ENCODE results near the gene GPNMB.

GRCh38 chr7:23247603-23248335 is 1.2 kb downstream of the GPNMB start:
- TF ChIP-seq ZBTB11 (tag by site-specific recombination; conservative IDR thresholded peaks at IDR 0.05; ENCODE audit: low read depth) (no peak), ZNF366 (tag by site-specific recombination; conservative IDR thresholded peaks at IDR 0.05) (no peak), ZNF423 (tag by site-specific recombination; IDR thresholded peaks at IDR 0.05) (no peak), ZNF624 (tag by site-specific recombination; IDR thresholded peaks at IDR 0.05) (no peak), ZNF341 (tag by site-specific recombination; IDR thresholded peaks at IDR 0.05; ENCODE audit: low read depth) (no peak), ZNF837 (tag by site-specific recombination; IDR thresholded peaks at IDR 0.05) (no peak), SP2 (tag by site-specific recombination; IDR thresholded peaks at IDR 0.05) (no peak), ZNF76 (tag by site-specific recombination; IDR thresholded peaks at IDR 0.05; ENCODE audit: borderline replicate concordance, low read depth) (no peak), ZNF549 (tag by site-specific recombination; IDR thresholded peaks at IDR 0.05) (no peak), ZFP41 (tag by site-specific recombination; IDR thresholded peaks at IDR 0.05; ENCODE audit: borderline replicate concordance) (no peak)
- TF ChIP-seq, protein P1, sequence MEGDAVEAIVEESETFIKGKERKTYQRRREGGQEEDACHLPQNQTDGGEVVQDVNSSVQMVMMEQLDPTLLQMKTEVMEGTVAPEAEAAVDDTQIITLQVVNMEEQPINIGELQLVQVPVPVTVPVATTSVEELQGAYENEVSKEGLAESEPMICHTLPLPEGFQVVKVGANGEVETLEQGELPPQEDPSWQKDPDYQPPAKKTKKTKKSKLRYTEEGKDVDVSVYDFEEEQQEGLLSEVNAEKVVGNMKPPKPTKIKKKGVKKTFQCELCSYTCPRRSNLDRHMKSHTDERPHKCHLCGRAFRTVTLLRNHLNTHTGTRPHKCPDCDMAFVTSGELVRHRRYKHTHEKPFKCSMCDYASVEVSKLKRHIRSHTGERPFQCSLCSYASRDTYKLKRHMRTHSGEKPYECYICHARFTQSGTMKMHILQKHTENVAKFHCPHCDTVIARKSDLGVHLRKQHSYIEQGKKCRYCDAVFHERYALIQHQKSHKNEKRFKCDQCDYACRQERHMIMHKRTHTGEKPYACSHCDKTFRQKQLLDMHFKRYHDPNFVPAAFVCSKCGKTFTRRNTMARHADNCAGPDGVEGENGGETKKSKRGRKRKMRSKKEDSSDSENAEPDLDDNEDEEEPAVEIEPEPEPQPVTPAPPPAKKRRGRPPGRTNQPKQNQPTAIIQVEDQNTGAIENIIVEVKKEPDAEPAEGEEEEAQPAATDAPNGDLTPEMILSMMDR (tag by site-specific recombination; IDR thresholded peaks at IDR 0.05), result no peak
- TF ChIP-seq, protein P2, sequence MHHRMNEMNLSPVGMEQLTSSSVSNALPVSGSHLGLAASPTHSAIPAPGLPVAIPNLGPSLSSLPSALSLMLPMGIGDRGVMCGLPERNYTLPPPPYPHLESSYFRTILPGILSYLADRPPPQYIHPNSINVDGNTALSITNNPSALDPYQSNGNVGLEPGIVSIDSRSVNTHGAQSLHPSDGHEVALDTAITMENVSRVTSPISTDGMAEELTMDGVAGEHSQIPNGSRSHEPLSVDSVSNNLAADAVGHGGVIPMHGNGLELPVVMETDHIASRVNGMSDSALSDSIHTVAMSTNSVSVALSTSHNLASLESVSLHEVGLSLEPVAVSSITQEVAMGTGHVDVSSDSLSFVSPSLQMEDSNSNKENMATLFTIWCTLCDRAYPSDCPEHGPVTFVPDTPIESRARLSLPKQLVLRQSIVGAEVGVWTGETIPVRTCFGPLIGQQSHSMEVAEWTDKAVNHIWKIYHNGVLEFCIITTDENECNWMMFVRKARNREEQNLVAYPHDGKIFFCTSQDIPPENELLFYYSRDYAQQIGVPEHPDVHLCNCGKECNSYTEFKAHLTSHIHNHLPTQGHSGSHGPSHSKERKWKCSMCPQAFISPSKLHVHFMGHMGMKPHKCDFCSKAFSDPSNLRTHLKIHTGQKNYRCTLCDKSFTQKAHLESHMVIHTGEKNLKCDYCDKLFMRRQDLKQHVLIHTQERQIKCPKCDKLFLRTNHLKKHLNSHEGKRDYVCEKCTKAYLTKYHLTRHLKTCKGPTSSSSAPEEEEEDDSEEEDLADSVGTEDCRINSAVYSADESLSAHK (tag by site-specific recombination; IDR thresholded peaks at IDR 0.05), result no peak

Measured in HEK293 (cell line).